ENCODE results near the gene PTCSC3. TPM values are rescaled to one million over a fixed set of nuclear protein-coding genes. Genes with fewer than 3 reads are reported as not detected.

Gene PTCSC3
- total RNA-seq: not detected in 2 replicates

GRCh38 chr14:36176524-36176923 lies at the start of gene PTCSC3:
TSS of gene PTCSC3 (minus strand) at chr14:36176722.
- H3K4me3 ChIP-seq (ENCODE audit: low read depth, low read length): no peak within 1 kb of the TSS
- DNase-seq (ENCODE audit: low read depth): no peak
- no peak for TF ChIP-seq CTCF (IDR thresholded peaks at IDR 0.05; ENCODE audit: insufficient read depth, low read depth, low read length)

- H3K4me3 ChIP-seq (ENCODE audit: low read depth, low read length): no peak overlapping the region
- TF ChIP-seq CTCF (IDR thresholded peaks at IDR 0.05; ENCODE audit: insufficient read depth, low read depth, low read length): no peak
- no peak for DNase-seq (ENCODE audit: low read depth)
These were observed 49.6 kb upstream of the PTCSC3 start for GRCh38 chr14:36226164-36226563.

- no peak for TF ChIP-seq CTCF (IDR thresholded peaks at IDR 0.05; ENCODE audit: insufficient read depth, low read depth, low read length)
- DNase-seq (ENCODE audit: low read depth): no peak
These were observed 47.7 kb upstream of the PTCSC3 start for GRCh38 chr14:36224176-36224575.

GRCh38 chr14:36223558-36223957 lies 47.0 kb upstream of the PTCSC3 start:
- no peak overlapping the region for H3K4me3 ChIP-seq (ENCODE audit: low read depth, low read length)
- TF ChIP-seq CTCF (IDR thresholded peaks at IDR 0.05; ENCODE audit: insufficient read depth, low read depth, low read length): no peak
- DNase-seq (ENCODE audit: low read depth): no peak

More at GRCh38 chr14:36224176-36224575, 47.7 kb upstream of the PTCSC3 start:
- H3K4me3 ChIP-seq (ENCODE audit: low read depth, low read length): no peak overlapping the region

- DNase-seq (ENCODE audit: low read depth): no peak
- H3K4me3 ChIP-seq (ENCODE audit: low read depth, low read length): no peak overlapping the region
- TF ChIP-seq CTCF (IDR thresholded peaks at IDR 0.05; ENCODE audit: insufficient read depth, low read depth, low read length): no peak
These were observed 46.5 kb upstream of the PTCSC3 start for GRCh38 chr14:36222952-36223468.

- DNase-seq (ENCODE audit: low read depth): no peak
- no peak for TF ChIP-seq CTCF (IDR thresholded peaks at IDR 0.05; ENCODE audit: insufficient read depth, low read depth, low read length)
- H3K4me3 ChIP-seq (ENCODE audit: low read depth, low read length): no peak overlapping the region
These were observed 45.8 kb upstream of the PTCSC3 start for GRCh38 chr14:36222337-36222736.

GRCh38 chr14:36221112-36221511 lies 44.6 kb upstream of the PTCSC3 start:
- no peak for TF ChIP-seq CTCF (IDR thresholded peaks at IDR 0.05; ENCODE audit: insufficient read depth, low read depth, low read length)
- no peak for DNase-seq (ENCODE audit: low read depth)
- no peak overlapping the region for H3K4me3 ChIP-seq (ENCODE audit: low read depth, low read length)

Measured in fibroblast of villous mesenchyme (primary cell).